Peyer's patch (tissue), 4 donors: Measurements from ENCODE around the gene CTNNA2.

Source experiments
- POLR2A ChIP-seq, 2 donors: fragments of 450-650 bp; IDR thresholded peaks; one replicate each; pipeline ENCODE4 v1.5.1; 2017; ENCODE audit warnings: antibody characterized with exemption in 2 of 2, mild to moderate bottlenecking in 2 of 2, moderate library complexity in 2 of 2
- TF ChIP-seq, protein P1 (sequence below), 6 experiments: fragments of 450-650 bp in 4 of 6; fragments of 200-600 bp in 2 of 6; sonication (generic) in 1 of 6; IDR thresholded peaks; one replicate each; pipeline ENCODE4 v1.5.1; 2017 to 2019; ENCODE audit warnings: antibody characterized with exemption in 6 of 6, mild to moderate bottlenecking in 3 of 6, moderate library complexity in 1 of 6

DNA sequence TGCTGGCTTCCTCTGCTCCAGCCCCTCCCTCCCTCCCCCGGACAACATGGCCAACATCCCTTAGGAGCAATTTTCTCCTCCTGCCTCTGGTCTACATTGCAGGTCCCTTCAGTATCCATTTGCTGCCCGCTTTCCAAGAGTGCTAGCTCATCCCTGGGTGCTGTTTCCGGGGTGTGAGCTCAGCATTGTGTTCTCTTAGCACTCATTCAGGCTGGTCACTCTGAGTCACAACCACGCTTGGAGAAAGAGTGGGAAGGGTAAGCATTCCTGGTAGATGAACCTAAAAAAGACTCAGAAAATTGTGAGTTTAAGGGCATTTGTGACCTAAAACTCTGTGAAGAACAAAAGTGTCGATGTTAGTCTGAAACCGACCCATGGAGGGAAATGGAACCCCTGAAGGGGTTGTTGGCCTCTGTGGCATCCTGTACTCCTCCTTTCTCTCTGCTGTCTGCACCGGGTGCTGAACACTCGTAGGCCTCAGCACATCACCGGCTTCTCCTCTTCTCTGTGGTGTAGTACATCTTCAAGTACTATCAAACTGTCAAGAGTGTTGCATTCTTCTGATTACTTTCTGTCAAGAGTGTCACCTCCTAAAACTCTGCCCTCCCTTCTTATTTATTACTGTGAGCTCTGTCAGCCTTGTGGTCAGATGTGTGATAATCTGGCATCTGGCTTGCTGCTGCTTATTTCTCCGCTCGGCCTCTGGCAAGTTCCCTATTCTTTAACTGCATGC lies 73.0 kb downstream of the CTNNA2 start:
- TF ChIP-seq, protein P1, sequence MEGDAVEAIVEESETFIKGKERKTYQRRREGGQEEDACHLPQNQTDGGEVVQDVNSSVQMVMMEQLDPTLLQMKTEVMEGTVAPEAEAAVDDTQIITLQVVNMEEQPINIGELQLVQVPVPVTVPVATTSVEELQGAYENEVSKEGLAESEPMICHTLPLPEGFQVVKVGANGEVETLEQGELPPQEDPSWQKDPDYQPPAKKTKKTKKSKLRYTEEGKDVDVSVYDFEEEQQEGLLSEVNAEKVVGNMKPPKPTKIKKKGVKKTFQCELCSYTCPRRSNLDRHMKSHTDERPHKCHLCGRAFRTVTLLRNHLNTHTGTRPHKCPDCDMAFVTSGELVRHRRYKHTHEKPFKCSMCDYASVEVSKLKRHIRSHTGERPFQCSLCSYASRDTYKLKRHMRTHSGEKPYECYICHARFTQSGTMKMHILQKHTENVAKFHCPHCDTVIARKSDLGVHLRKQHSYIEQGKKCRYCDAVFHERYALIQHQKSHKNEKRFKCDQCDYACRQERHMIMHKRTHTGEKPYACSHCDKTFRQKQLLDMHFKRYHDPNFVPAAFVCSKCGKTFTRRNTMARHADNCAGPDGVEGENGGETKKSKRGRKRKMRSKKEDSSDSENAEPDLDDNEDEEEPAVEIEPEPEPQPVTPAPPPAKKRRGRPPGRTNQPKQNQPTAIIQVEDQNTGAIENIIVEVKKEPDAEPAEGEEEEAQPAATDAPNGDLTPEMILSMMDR (IDR thresholded peaks at IDR 0.05): no peak
- TF ChIP-seq POLR2A (IDR thresholded peaks at IDR 0.05): no peak
